Uterus (tissue), 2 donors: ENCODE results near the gene CCDC178.

Source experiments
- POLR2A ChIP-seq, 2 donors: fragments of 450-650 bp; IDR thresholded peaks; one replicate each; pipeline ENCODE4 v1.6.1; 2016; ENCODE audit warnings: antibody characterized with exemption in 2 of 2, mild to moderate bottlenecking in 1 of 2, moderate library complexity in 1 of 2
- TF ChIP-seq, protein P1 (sequence below), 4 experiments: fragments of 200-600 bp in 2 of 4; fragments of 450-650 bp in 2 of 4; sonication (generic) in 2 of 4; IDR thresholded peaks; one replicate each; pipeline ENCODE4 v1.5.1; 2016 to 2019; ENCODE audit warnings: antibody characterized with exemption in 4 of 4, mild to moderate bottlenecking in 2 of 4, moderate library complexity in 1 of 4

DNA sequence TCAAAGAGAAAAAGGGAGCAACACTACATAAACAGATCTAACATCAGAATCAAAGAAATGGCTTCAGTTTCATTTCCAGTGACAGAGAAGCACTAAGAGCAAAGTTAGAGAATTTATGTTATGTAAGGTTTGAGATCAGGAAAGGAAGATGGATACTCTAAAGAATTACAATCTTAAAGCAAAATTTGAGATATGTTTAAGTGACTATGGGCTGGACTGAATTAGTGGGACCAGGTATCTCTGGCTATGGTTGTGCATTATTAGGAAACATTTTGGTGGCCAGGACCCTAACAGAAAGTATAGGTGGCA, 208.2 kb downstream of the CCDC178 start:
- TF ChIP-seq POLR2A (IDR thresholded peaks at IDR 0.05): no peak
- TF ChIP-seq, protein P1, sequence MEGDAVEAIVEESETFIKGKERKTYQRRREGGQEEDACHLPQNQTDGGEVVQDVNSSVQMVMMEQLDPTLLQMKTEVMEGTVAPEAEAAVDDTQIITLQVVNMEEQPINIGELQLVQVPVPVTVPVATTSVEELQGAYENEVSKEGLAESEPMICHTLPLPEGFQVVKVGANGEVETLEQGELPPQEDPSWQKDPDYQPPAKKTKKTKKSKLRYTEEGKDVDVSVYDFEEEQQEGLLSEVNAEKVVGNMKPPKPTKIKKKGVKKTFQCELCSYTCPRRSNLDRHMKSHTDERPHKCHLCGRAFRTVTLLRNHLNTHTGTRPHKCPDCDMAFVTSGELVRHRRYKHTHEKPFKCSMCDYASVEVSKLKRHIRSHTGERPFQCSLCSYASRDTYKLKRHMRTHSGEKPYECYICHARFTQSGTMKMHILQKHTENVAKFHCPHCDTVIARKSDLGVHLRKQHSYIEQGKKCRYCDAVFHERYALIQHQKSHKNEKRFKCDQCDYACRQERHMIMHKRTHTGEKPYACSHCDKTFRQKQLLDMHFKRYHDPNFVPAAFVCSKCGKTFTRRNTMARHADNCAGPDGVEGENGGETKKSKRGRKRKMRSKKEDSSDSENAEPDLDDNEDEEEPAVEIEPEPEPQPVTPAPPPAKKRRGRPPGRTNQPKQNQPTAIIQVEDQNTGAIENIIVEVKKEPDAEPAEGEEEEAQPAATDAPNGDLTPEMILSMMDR (IDR thresholded peaks at IDR 0.05): no peak
